ENCODE measurements around the gene UNC13A.
"Not testable (repeated sequence)": the region's sequence is repeated elsewhere in the genome, so short reads cannot be mapped to it uniquely, and the experiment has no call there.

Gene UNC13A

GRCh38 chr19:17590866-17591265 is 97.3 kb downstream of the UNC13A start:
- H4K20me1 ChIP-seq (ENCODE audit: insufficient read depth, low read length, poor library complexity, severe bottlenecking) = no peaks in the 10 kb centered on the region
- H3F3A ChIP-seq (ENCODE audit: low read depth) = no peaks in the 10 kb centered on the region
- H3K4me1 ChIP-seq (ENCODE audit: insufficient read depth, low read length, poor library complexity, severe bottlenecking) = no peaks in the 10 kb centered on the region
- H3K4me2 ChIP-seq (ENCODE audit: low read depth, low read length, poor library complexity, severe bottlenecking) = no peak overlapping the region
- TF ChIP-seq CTCF (conservative IDR thresholded peaks at IDR 0.05; ENCODE audit: low read length) (no peak), EZH2phosphoT487 (IDR thresholded peaks at IDR 0.05; ENCODE audit: borderline replicate concordance) (no peak)
- no peak overlapping the region for H3K4me3 ChIP-seq (ENCODE audit: low read length, poor library complexity, severe bottlenecking)
- H3K36me3 ChIP-seq (ENCODE audit: insufficient read depth, low read length) = no peaks in the 10 kb centered on the region
- no peak overlapping the region for H3K9ac ChIP-seq (ENCODE audit: low read depth, low read length, poor library complexity, severe bottlenecking)
- no peaks in the 10 kb centered on the region for H3K27me3 ChIP-seq (ENCODE audit: insufficient read depth, low read length, poor library complexity, severe bottlenecking)
- H2AFZ ChIP-seq (ENCODE audit: low read length) = no peak overlapping the region
- no peaks in the 10 kb centered on the region for H3K9me3 ChIP-seq (ENCODE audit: insufficient read depth, low read depth, low read length)
- no peaks in the 10 kb centered on the region for H3K9me2 ChIP-seq (replicated peaks; ENCODE audit: low read depth, low read length)
- no peaks in the 10 kb centered on the region for H3K79me2 ChIP-seq (ENCODE audit: insufficient read depth, low read length)

- not testable (repeated sequence) for H3K79me2 ChIP-seq (ENCODE audit: insufficient read depth, low read length); H3F3A ChIP-seq (ENCODE audit: low read depth); H3K9me2 ChIP-seq (replicated peaks; ENCODE audit: low read depth, low read length); H3K4me1 ChIP-seq (ENCODE audit: insufficient read depth, low read length, poor library complexity, severe bottlenecking); H4K20me1 ChIP-seq (ENCODE audit: insufficient read depth, low read length, poor library complexity, severe bottlenecking); H3K9me3 ChIP-seq (ENCODE audit: insufficient read depth, low read depth, low read length); H2AFZ ChIP-seq (ENCODE audit: low read length); H3K27me3 ChIP-seq (ENCODE audit: insufficient read depth, low read length, poor library complexity, severe bottlenecking); H3K4me3 ChIP-seq (ENCODE audit: low read length, poor library complexity, severe bottlenecking); H3K4me2 ChIP-seq (ENCODE audit: low read depth, low read length, poor library complexity, severe bottlenecking); H3K9ac ChIP-seq (ENCODE audit: low read depth, low read length, poor library complexity, severe bottlenecking)
- H3K36me3 ChIP-seq (ENCODE audit: insufficient read depth, low read length) = peaks cover 27% of the 10 kb centered on the region; the same call in 1 of the 2 replicates
Measured at GRCh38 chr19:17585395-17585794, 102.8 kb downstream of the UNC13A start.

- no peak overlapping the region for H2AFZ ChIP-seq (ENCODE audit: low read length)
- no peaks in the 10 kb centered on the region for H3F3A ChIP-seq (ENCODE audit: low read depth)
- H4K20me1 ChIP-seq (ENCODE audit: insufficient read depth, low read length, poor library complexity, severe bottlenecking) = no peaks in the 10 kb centered on the region
- H3K4me3 ChIP-seq (ENCODE audit: low read length, poor library complexity, severe bottlenecking) = no peak overlapping the region
- H3K27me3 ChIP-seq (ENCODE audit: insufficient read depth, low read length, poor library complexity, severe bottlenecking) = no peaks in the 10 kb centered on the region
- no peaks in the 10 kb centered on the region for H3K9me2 ChIP-seq (replicated peaks; ENCODE audit: low read depth, low read length)
- no peaks in the 10 kb centered on the region for H3K79me2 ChIP-seq (ENCODE audit: insufficient read depth, low read length)
- H3K36me3 ChIP-seq (ENCODE audit: insufficient read depth, low read length) = peaks cover 38% of the 10 kb centered on the region; the same call in 1 of the 2 replicates
- no peak for TF ChIP-seq CTCF (conservative IDR thresholded peaks at IDR 0.05; ENCODE audit: low read length)
- no peak for TF ChIP-seq EZH2phosphoT487 (IDR thresholded peaks at IDR 0.05; ENCODE audit: borderline replicate concordance)
- H3K9ac ChIP-seq (ENCODE audit: low read depth, low read length, poor library complexity, severe bottlenecking) = no peak overlapping the region
- no peaks in the 10 kb centered on the region for H3K4me1 ChIP-seq (ENCODE audit: insufficient read depth, low read length, poor library complexity, severe bottlenecking)
- H3K4me2 ChIP-seq (ENCODE audit: low read depth, low read length, poor library complexity, severe bottlenecking) = no peak overlapping the region
- H3K9me3 ChIP-seq (ENCODE audit: insufficient read depth, low read depth, low read length) = no peaks in the 10 kb centered on the region
Measured at GRCh38 chr19:17584132-17584531, 104.0 kb downstream of the UNC13A start.

GRCh38 chr19:17582613-17583012 is 105.5 kb downstream of the UNC13A start:
- peaks cover 50% of the 10 kb centered on the region; the same call in 1 of the 2 replicates for H3K36me3 ChIP-seq (ENCODE audit: insufficient read depth, low read length)
- no peaks in the 10 kb centered on the region for H3K27me3 ChIP-seq (ENCODE audit: insufficient read depth, low read length, poor library complexity, severe bottlenecking)
- no peak overlapping the region for H3K4me3 ChIP-seq (ENCODE audit: low read length, poor library complexity, severe bottlenecking)
- H3K9me3 ChIP-seq (ENCODE audit: insufficient read depth, low read depth, low read length) = no peaks in the 10 kb centered on the region
- H3K9me2 ChIP-seq (replicated peaks; ENCODE audit: low read depth, low read length) = no peaks in the 10 kb centered on the region
- no peaks in the 10 kb centered on the region for H3K79me2 ChIP-seq (ENCODE audit: insufficient read depth, low read length)
- no peak overlapping the region for H3K9ac ChIP-seq (ENCODE audit: low read depth, low read length, poor library complexity, severe bottlenecking)
- TF ChIP-seq EZH2phosphoT487 (IDR thresholded peaks at IDR 0.05; ENCODE audit: borderline replicate concordance) (no peak), CTCF (conservative IDR thresholded peaks at IDR 0.05; ENCODE audit: low read length) (0 out of 2 replicates have a peak, but pooled peaks have one; percentile 12)
- H3F3A ChIP-seq (ENCODE audit: low read depth) = no peaks in the 10 kb centered on the region
- no peaks in the 10 kb centered on the region for H4K20me1 ChIP-seq (ENCODE audit: insufficient read depth, low read length, poor library complexity, severe bottlenecking)
- H2AFZ ChIP-seq (ENCODE audit: low read length) = no peak overlapping the region
- no peak overlapping the region for H3K4me2 ChIP-seq (ENCODE audit: low read depth, low read length, poor library complexity, severe bottlenecking)
- no peaks in the 10 kb centered on the region for H3K4me1 ChIP-seq (ENCODE audit: insufficient read depth, low read length, poor library complexity, severe bottlenecking)
